H1 (cell line): ENCODE measurements around the gene MSANTD3. TPM values are rescaled to one million over a fixed set of nuclear protein-coding genes. Genes with fewer than 3 reads are reported as not detected.

Experiments used
- CTCF ChIA-PET: fragments of 300-600 bp; sonication (Branson Sonifier 250); formaldehyde crosslinking; loops from one replicate; lab custom pipeline; 2021; ENCODE audit not compliant: partially characterized antibody; lab: Charles Lee
- POLR2A ChIA-PET: fragments of 300-600 bp; sonication (Branson Sonifier 250); formaldehyde crosslinking; loops from one replicate; lab custom pipeline; 2021; ENCODE audit warnings: inconsistent platforms; ENCODE audit not compliant: partially characterized antibody; lab: Charles Lee
- DNase-seq, 2 experiments: peaks; one replicate each; pipeline versions ENCODE4 v3.0.0 to v3.0.0-alpha.2; 2010 to 2022; ENCODE audit warnings: low spot score in 2 of 2, low read depth in 1 of 2, mixed read lengths in 1 of 2
- FAIRE-seq: peaks from 2 replicates; lab custom pipeline; 2011; peaks lifted over from hg19 to GRCh38; lab: Jason Lieb, UNC
- H2AFZ ChIP-seq: 2 replicates; pipeline ENCODE4 v1.8.1; 2012; ENCODE audit warnings: low read length, inconsistent platforms
- H2AK5ac ChIP-seq: 2 replicates; pipeline ENCODE4 v1.6.1; 2013; ENCODE audit warnings: low read depth, low read length
- H2BK120ac ChIP-seq: replicated peaks from 2 replicates; pipeline ENCODE3; 2013; ENCODE audit warnings: low read depth, low read length, inconsistent platforms
- H2BK12ac ChIP-seq: 2 replicates; pipeline ENCODE4 v1.6.1; 2013; ENCODE audit warnings: low read depth, low read length
- H2BK15ac ChIP-seq: 2 replicates; pipeline ENCODE4 v1.6.1; 2013; ENCODE audit warnings: low read length
- H2BK20ac ChIP-seq: 2 replicates; pipeline ENCODE4 v1.6.1; 2013; ENCODE audit warnings: low read length
- H2BK5ac ChIP-seq: 2 replicates; pipeline ENCODE4 v1.6.1; 2013; ENCODE audit warnings: low read depth, low read length
- H3K14ac ChIP-seq: 2 replicates; pipeline ENCODE4 v1.6.1; 2013; ENCODE audit warnings: inconsistent platforms; ENCODE audit not compliant: insufficient read length
- H3K18ac ChIP-seq: 2 replicates; pipeline ENCODE4 v1.6.1; 2013; ENCODE audit warnings: low read length; ENCODE audit errors: extremely low read depth
- H3K23ac ChIP-seq: 2 replicates; pipeline ENCODE4 v1.6.1; 2013; ENCODE audit warnings: inconsistent platforms; ENCODE audit not compliant: insufficient read length
- H3K23me2 ChIP-seq: 2 replicates; pipeline ENCODE4 v1.6.1; 2013; ENCODE audit warnings: low read depth, low read length
- H3K27ac ChIP-seq: 2 replicates; pipeline ENCODE4 v1.6.1; 2011; ENCODE audit warnings: low read depth, low read length, inconsistent platforms
- H3K27me3 ChIP-seq, 4 experiments: replicated peaks in 1 of 4; 1 replicate in 1 of 4; 2 replicates in 3 of 4; pipeline versions ENCODE4 v1.6.1 to v1.8.1; 2011 to 2013; ENCODE audit warnings: low read length in 3 of 4, mild to moderate bottlenecking in 3 of 4, inconsistent platforms in 2 of 4, mixed read lengths in 2 of 4, moderate library complexity in 1 of 4; ENCODE audit not compliant: control insufficient read depth in 3 of 4, insufficient read depth in 3 of 4; ENCODE audit errors: extremely low read depth in 1 of 4
- H3K36me3 ChIP-seq, 4 experiments: 2 replicates each; pipeline versions ENCODE4 v1.6.1 to v1.8.1; 2011 to 2013; ENCODE audit warnings: mild to moderate bottlenecking in 4 of 4, low read length in 3 of 4, moderate library complexity in 2 of 4, control low read depth in 1 of 4, inconsistent platforms in 1 of 4; ENCODE audit not compliant: insufficient read depth in 4 of 4, control insufficient read depth in 2 of 4
- H3K4ac ChIP-seq: replicated peaks from 2 replicates; pipeline ENCODE3; 2013; ENCODE audit warnings: low read length, low read depth, mixed read lengths, inconsistent platforms; ENCODE audit not compliant: insufficient read length
- H3K4me1 ChIP-seq, 4 experiments: replicated peaks in 1 of 4; 1 replicate in 1 of 4; 2 replicates in 3 of 4; pipeline versions ENCODE4 v1.6.1 to v1.8.1; 2011 to 2013; ENCODE audit warnings: low read length in 3 of 4, inconsistent platforms in 2 of 4, mixed read lengths in 1 of 4; ENCODE audit not compliant: insufficient read depth in 4 of 4, control insufficient read depth in 3 of 4
- H3K4me2 ChIP-seq, 2 experiments: 2 replicates each; pipeline versions ENCODE4 v1.6.1 to v1.8.1; 2011 to 2013; ENCODE audit warnings: low read depth in 2 of 2, low read length in 2 of 2, control low read depth in 1 of 2, inconsistent platforms in 1 of 2, mild to moderate bottlenecking in 1 of 2; ENCODE audit not compliant: insufficient read depth in 1 of 2
- H3K4me3 ChIP-seq, 4 experiments: fragments of 200-600, 300-600 bp in 1 of 4; sonication (generic), shearing (Covaris generic), sonication (Bioruptor Twin) in 1 of 4; 2 replicates each; pipeline versions ENCODE4 v1.5.1 to v1.8.1; 2011 to 2016; ENCODE audit warnings: low read length in 4 of 4, low read depth in 3 of 4, control low read depth in 2 of 4, inconsistent platforms in 2 of 4, mild to moderate bottlenecking in 2 of 4, mixed read lengths in 1 of 4, moderate library complexity in 1 of 4; ENCODE audit not compliant: insufficient read depth in 2 of 4; ENCODE audit errors: extremely low read depth in 1 of 4
- H3K56ac ChIP-seq: replicated peaks from 2 replicates; pipeline ENCODE3; 2013; ENCODE audit warnings: low read depth, mild to moderate bottlenecking, mixed read lengths, low read length, inconsistent platforms; ENCODE audit not compliant: insufficient read length
- H3K79me1 ChIP-seq: 2 replicates; pipeline ENCODE4 v1.6.1; 2013; ENCODE audit warnings: low read depth, low read length, control low read depth
- H3K79me2 ChIP-seq, 2 experiments: 2 replicates each; pipeline versions ENCODE4 v1.6.1 to v1.8.1; 2012 to 2013; ENCODE audit warnings: low read length in 2 of 2, mild to moderate bottlenecking in 2 of 2, inconsistent platforms in 1 of 2; ENCODE audit not compliant: insufficient read depth in 2 of 2, control insufficient read depth in 1 of 2
- H3K9ac ChIP-seq, 4 experiments: replicated peaks in 1 of 4; 1 replicate in 1 of 4; 2 replicates in 3 of 4; pipeline versions ENCODE4 v1.6.1 to v1.8.1; 2011 to 2013; ENCODE audit warnings: low read depth in 3 of 4, low read length in 3 of 4, control low read depth in 2 of 4, mild to moderate bottlenecking in 2 of 4, moderate library complexity in 2 of 4, inconsistent platforms in 1 of 4; ENCODE audit errors: extremely low read depth in 1 of 4
- H3K9me3 ChIP-seq, 2 experiments: 2 replicates each; pipeline versions ENCODE4 v1.6.1 to v1.8.1; 2012 to 2013; ENCODE audit warnings: mild to moderate bottlenecking in 2 of 2, moderate library complexity in 2 of 2, control low read depth in 1 of 2, inconsistent platforms in 1 of 2, low read depth in 1 of 2, low read length in 1 of 2, mixed read lengths in 1 of 2; ENCODE audit not compliant: insufficient read depth in 2 of 2
- H4K20me1 ChIP-seq, 2 experiments: replicated peaks in 1 of 2; 2 replicates each; pipeline versions ENCODE3 to v1.8.1; 2011 to 2013; ENCODE audit warnings: inconsistent platforms in 2 of 2, low read length in 2 of 2, mild to moderate bottlenecking in 1 of 2; ENCODE audit not compliant: insufficient read depth in 2 of 2, control insufficient read depth in 1 of 2
- H4K5ac ChIP-seq: 2 replicates; pipeline ENCODE4 v1.6.1; 2013; ENCODE audit warnings: low read length, low read depth, mixed read lengths, inconsistent platforms; ENCODE audit not compliant: insufficient read length
- H4K8ac ChIP-seq: 2 replicates; pipeline ENCODE4 v1.8.0; 2013; ENCODE audit warnings: mild to moderate bottlenecking, moderate library complexity, low read length, inconsistent platforms; ENCODE audit not compliant: insufficient read depth; ENCODE audit errors: extremely low read depth
- H4K91ac ChIP-seq: replicated peaks from 2 replicates; pipeline ENCODE3; 2013; ENCODE audit warnings: low read length, mixed read lengths, inconsistent platforms; ENCODE audit not compliant: insufficient read length
- NRF1 ChIP-seq: IDR thresholded peaks from 2 replicates; pipeline ENCODE4 v1.6.1; 2011; ENCODE audit warnings: mild to moderate bottlenecking, low read depth, low read length, improper control_type of control experiment
- SAP30 ChIP-seq: fragments of 300-600 bp; sonication (generic); IDR thresholded peaks from 2 replicates; pipeline ENCODE4 v1.7.1; 2012; ENCODE audit warnings: low read length, moderate library complexity, mild to moderate bottlenecking, inconsistent platforms; ENCODE audit not compliant: insufficient read depth, insufficient replicate concordance
- SIX5 ChIP-seq: IDR thresholded peaks from 2 replicates; pipeline ENCODE4 v1.6.1; 2011; ENCODE audit warnings: mild to moderate bottlenecking, low read depth, low read length
- SP4 ChIP-seq: IDR thresholded peaks from 2 replicates; pipeline ENCODE4 v1.6.1; 2012; ENCODE audit warnings: low read length, inconsistent platforms
- WGBS, 2 experiments: shearing (Covaris generic) in 1 of 2; methylation state at CpG; one replicate each; pipeline versions ENCODE4 v1.1.6 to v1.1.7; 2013 to 2015; ENCODE audit warnings: low lambda C conversion rate in 2 of 2, mixed read lengths in 2 of 2, inconsistent platforms in 1 of 2, low coverage in 1 of 2, missing lambda C conversion rate in 1 of 2; ENCODE audit not compliant: insufficient replicate concordance in 2 of 2, insufficient coverage in 1 of 2, insufficient read length in 1 of 2; ENCODE audit errors: extremely low coverage in 1 of 2, missing lambda C conversion rate in 1 of 2; 5-methylcytosine and 5-hydroxymethylcytosine counted together
- polyA plus RNA-seq, 7 experiments: library from polyadenylated mRNA; depleted of rRNA in 3 of 7; stranded (reverse) in 5 of 7; unstranded in 2 of 7; fragments of >200 nt in 5 of 7; fragments of 200-250 nt in 2 of 7; gene quantifications; 1 replicate in 5 of 7; 2 replicates in 1 of 7; 4 replicates in 1 of 7; pipeline versions ENCODE4 v1.2.1 to v1.2.3, GENCODE V29; 2011 to 2013; ENCODE audit warnings: missing spikeins in 2 of 7, mixed read lengths in 2 of 7
- total RNA-seq: library from RNA; stranded (reverse); fragmentation: NEBNext Ultra II Directional; extraction: Animal tissue kit (Norgen Biotek cat#: 25700); gene quantifications from 2 replicates; pipeline ENCODE4 v1.2.1, GENCODE V29; 2021
- TF ChIP-seq, protein P1 (sequence below): IDR thresholded peaks from 2 replicates; pipeline ENCODE4 v1.6.1; 2012; ENCODE audit warnings: inconsistent platforms
- TF ChIP-seq, protein P2 (sequence below), 3 experiments: IDR thresholded peaks; 1 replicate in 2 of 3; 2 replicates in 1 of 3; pipeline versions ENCODE4 v1.5.1 to v1.6.1; 2011; ENCODE audit warnings: low read length in 3 of 3, mild to moderate bottlenecking in 3 of 3, inconsistent platforms in 2 of 3, low read depth in 1 of 3, moderate library complexity in 1 of 3; ENCODE audit not compliant: insufficient read depth in 1 of 3; ENCODE audit errors: control extremely low read depth in 1 of 3
- TF ChIP-seq, protein P3 (sequence below): IDR thresholded peaks from 2 replicates; pipeline ENCODE4 v1.6.1; 2011; ENCODE audit warnings: low read length, improper control_type of control experiment

MSANTD3 gene
- total and polyA plus RNA-seq, 2 of the 8 experiments (the other 6 are each of a cell fraction or from before 2014, with no cell fraction given), result 12.0 to 41.3 TPM

DNA sequence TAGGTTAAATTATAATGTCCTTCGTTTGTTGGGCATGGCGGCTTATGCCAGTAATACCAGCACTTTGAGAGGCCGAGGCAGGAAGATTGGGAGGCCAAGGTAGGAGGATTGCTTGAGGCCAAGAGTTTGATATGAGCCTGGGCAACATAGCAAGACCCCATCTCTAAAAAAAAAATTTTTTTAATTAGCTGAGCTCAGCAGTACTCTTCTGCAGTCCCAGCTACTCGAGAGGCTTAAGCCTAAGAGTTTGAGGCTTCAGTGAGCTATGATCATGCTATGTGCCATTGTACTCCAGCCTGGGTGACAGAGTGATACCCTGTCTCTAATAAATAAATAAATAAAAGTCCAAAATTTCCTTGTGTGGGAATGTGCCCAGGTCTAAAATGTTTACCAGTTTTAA, 9.1 kb upstream of the MSANTD3 start:
- no peaks in the 10 kb centered on the region; a peak in 1 of 4 replicates for H3K9me3 ChIP-seq
- H4K8ac ChIP-seq, result no peak overlapping the region
- H3K4me2 ChIP-seq, result no peak overlapping the region
- no peak overlapping the region for H3K27ac ChIP-seq
- no peak overlapping the region for H2BK5ac ChIP-seq
- no peaks in the 10 kb centered on the region for H3K23me2 ChIP-seq
- 90% methylated on average over 4 of the region's 4 CpGs; no CpG with 5 or more reads in 1 of the 2 experiments for WGBS, 2 experiments
- H2BK12ac ChIP-seq, result no peak overlapping the region
- H4K20me1 ChIP-seq, result no peaks in the 10 kb centered on the region
- no peak for FAIRE-seq
- H3K36me3 ChIP-seq, result no peaks in the 10 kb centered on the region
- no peak overlapping the region for H2BK15ac ChIP-seq
- TF ChIP-seq, protein P1, sequence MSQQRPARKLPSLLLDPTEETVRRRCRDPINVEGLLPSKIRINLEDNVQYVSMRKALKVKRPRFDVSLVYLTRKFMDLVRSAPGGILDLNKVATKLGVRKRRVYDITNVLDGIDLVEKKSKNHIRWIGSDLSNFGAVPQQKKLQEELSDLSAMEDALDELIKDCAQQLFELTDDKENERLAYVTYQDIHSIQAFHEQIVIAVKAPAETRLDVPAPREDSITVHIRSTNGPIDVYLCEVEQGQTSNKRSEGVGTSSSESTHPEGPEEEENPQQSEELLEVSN, result no peak
- TF ChIP-seq, protein P2, sequence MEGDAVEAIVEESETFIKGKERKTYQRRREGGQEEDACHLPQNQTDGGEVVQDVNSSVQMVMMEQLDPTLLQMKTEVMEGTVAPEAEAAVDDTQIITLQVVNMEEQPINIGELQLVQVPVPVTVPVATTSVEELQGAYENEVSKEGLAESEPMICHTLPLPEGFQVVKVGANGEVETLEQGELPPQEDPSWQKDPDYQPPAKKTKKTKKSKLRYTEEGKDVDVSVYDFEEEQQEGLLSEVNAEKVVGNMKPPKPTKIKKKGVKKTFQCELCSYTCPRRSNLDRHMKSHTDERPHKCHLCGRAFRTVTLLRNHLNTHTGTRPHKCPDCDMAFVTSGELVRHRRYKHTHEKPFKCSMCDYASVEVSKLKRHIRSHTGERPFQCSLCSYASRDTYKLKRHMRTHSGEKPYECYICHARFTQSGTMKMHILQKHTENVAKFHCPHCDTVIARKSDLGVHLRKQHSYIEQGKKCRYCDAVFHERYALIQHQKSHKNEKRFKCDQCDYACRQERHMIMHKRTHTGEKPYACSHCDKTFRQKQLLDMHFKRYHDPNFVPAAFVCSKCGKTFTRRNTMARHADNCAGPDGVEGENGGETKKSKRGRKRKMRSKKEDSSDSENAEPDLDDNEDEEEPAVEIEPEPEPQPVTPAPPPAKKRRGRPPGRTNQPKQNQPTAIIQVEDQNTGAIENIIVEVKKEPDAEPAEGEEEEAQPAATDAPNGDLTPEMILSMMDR (IDR thresholded peaks at IDR 0.05; ENCODE audit: control extremely low read depth in 1 of 3, insufficient read depth in 1 of 3, low read depth in 1 of 3, low read length in 3 of 3), result no peak
- TF ChIP-seq SAP30 (no peak), SP4 (no peak), SIX5 (no peak), NRF1 (no peak)
- TF ChIP-seq, protein P3, sequence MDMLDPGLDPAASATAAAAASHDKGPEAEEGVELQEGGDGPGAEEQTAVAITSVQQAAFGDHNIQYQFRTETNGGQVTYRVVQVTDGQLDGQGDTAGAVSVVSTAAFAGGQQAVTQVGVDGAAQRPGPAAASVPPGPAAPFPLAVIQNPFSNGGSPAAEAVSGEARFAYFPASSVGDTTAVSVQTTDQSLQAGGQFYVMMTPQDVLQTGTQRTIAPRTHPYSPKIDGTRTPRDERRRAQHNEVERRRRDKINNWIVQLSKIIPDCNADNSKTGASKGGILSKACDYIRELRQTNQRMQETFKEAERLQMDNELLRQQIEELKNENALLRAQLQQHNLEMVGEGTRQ, result no peak
- no peaks in the 10 kb centered on the region for H3K79me2 ChIP-seq
- no peak overlapping the region for H3K4ac ChIP-seq
- peaks cover 0 to 1% (median 0%) of the 10 kb centered on the region in 4 experiments; a peak in 1 of 7 replicates for H3K27me3 ChIP-seq
- no peak overlapping the region for H2AFZ ChIP-seq
- POLR2A ChIA-PET, result interaction anchor here (0.9 to 1.8 kb wide), 2 partner anchors 9 to 169 kb away, joined by 3 to 5 read pairs; partner anchors contain the start of gene MSANTD3
- H4K91ac ChIP-seq, result no peak overlapping the region
- H3K4me1 ChIP-seq, result no peaks in the 10 kb centered on the region
- no peak overlapping the region for H3K56ac ChIP-seq
- no peaks in the 10 kb centered on the region for H3K79me1 ChIP-seq
- H3K9ac ChIP-seq, result no peak overlapping the region
- no peak overlapping the region for H2AK5ac ChIP-seq
- H2BK20ac ChIP-seq, result no peak overlapping the region
- no peak overlapping the region for H4K5ac ChIP-seq
- DNase-seq, result no peak
- no peak overlapping the region for H3K23ac ChIP-seq
- CTCF ChIA-PET, result interaction anchor here (1.4 kb wide), 1 partner anchor 11 kb away, joined by 4 read pairs; no protein-coding TSS in a partner anchor
- H2BK120ac ChIP-seq, result no peak overlapping the region
- no peak overlapping the region for H3K14ac ChIP-seq
- H3K4me3 ChIP-seq, result no peak overlapping the region
- H3K18ac ChIP-seq, result no peak overlapping the region
